CD4-positive, alpha-beta T cell treated with Interferon alpha-2 for 1 hour (primary cell): Measurements from ENCODE around the gene SLIT3.
"Not testable (repeated sequence)": the region's sequence is repeated elsewhere in the genome, so short reads cannot be mapped to it uniquely, and the experiment has no call there.

Experiments used
- DNase-seq, 2 donors: peaks; one replicate each; pipeline ENCODE4 v3.0.0-alpha.2; 2020 to 2022

Gene SLIT3

GRCh38 chr5:169168280-169168679, 132.7 kb downstream of the SLIT3 start:
- no peak for DNase-seq

- DNase-seq = no peak
These were observed 134.9 kb downstream of the SLIT3 start for GRCh38 chr5:169166078-169166477.

- no peak for DNase-seq
These were observed 135.9 kb downstream of the SLIT3 start for GRCh38 chr5:169165052-169165451.

GRCh38 chr5:169164481-169164925, 136.4 kb downstream of the SLIT3 start:
- DNase-seq = no peak

- DNase-seq = no peak
These were observed 138.5 kb downstream of the SLIT3 start for GRCh38 chr5:169162407-169162806.

GRCh38 chr5:169161022-169161680, 139.8 kb downstream of the SLIT3 start:
- no peak for DNase-seq

GRCh38 chr5:169160405-169160901, 140.5 kb downstream of the SLIT3 start:
- no peak for DNase-seq

- no peak for DNase-seq
These were observed 142.2 kb downstream of the SLIT3 start for GRCh38 chr5:169158764-169159163.

- DNase-seq = no peak
These were observed 143.9 kb downstream of the SLIT3 start for GRCh38 chr5:169157064-169157463.

GRCh38 chr5:169154679-169155078, 146.3 kb downstream of the SLIT3 start:
- DNase-seq = no peak

- DNase-seq = no peak
These were observed 147.5 kb downstream of the SLIT3 start for GRCh38 chr5:169153405-169153804.

GRCh38 chr5:169152946-169153345, 148.0 kb downstream of the SLIT3 start:
- DNase-seq = no peak

GRCh38 chr5:169152453-169152852, 148.5 kb downstream of the SLIT3 start:
- DNase-seq = no peak

GRCh38 chr5:169151051-169151805, 149.7 kb downstream of the SLIT3 start:
- no peak for DNase-seq

GRCh38 chr5:169150108-169150507, 150.8 kb downstream of the SLIT3 start:
- DNase-seq = no peak

GRCh38 chr5:169149317-169149716, 151.6 kb downstream of the SLIT3 start:
- no peak for DNase-seq

GRCh38 chr5:169148138-169148740, 152.7 kb downstream of the SLIT3 start:
- DNase-seq = no peak

GRCh38 chr5:169147534-169147933, 153.4 kb downstream of the SLIT3 start:
- no peak for DNase-seq

- DNase-seq = no peak
These were observed 154.8 kb downstream of the SLIT3 start for GRCh38 chr5:169146158-169146557.

GRCh38 chr5:169142264-169142970, 158.5 kb downstream of the SLIT3 start:
- no peak for DNase-seq

- not testable (repeated sequence) for DNase-seq
These were observed 160.7 kb downstream of the SLIT3 start for GRCh38 chr5:169140215-169140614.

GRCh38 chr5:169139480-169140050, 161.4 kb downstream of the SLIT3 start:
- DNase-seq = no peak

GRCh38 chr5:169133531-169133930, 167.4 kb downstream of the SLIT3 start:
- DNase-seq = no peak
